ENCODE results near the gene SMARCA2. TPM values are rescaled to one million over a fixed set of nuclear protein-coding genes. Genes with fewer than 3 reads are reported as not detected.
A peak's percentile ranks its signal among the peaks of the same experiment; 100 is the strongest.

SMARCA2 gene
- total and polyA plus RNA-seq, 10 of the 15 experiments (the other 5 are each of a cell fraction or from before 2014, with no cell fraction given): 100 to 392 (median 204) TPM

DNA sequence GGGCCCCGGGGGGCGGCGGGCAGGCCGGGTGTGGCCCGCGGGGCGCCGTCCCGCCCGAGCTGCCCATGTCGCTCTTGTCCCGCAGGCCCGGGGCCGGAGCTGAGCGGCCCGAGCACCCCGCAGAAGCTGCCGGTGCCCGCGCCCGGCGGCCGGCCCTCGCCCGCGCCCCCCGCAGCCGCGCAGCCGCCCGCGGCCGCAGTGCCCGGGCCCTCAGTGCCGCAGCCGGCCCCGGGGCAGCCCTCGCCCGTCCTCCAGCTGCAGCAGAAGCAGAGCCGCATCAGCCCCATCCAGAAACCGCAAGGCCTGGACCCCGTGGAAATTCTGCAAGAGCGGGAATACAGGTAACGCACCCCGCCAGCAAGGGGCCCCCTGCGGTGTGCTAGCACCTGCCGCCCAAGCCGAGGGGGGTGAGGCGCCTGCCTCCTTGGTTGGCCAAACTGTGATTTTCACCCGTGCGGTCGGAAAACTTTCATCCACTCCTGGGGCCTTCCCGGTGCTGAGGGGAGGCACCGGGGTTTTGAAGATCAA is 32.1 kb downstream of the SMARCA2 start:
- no peaks in the 10 kb centered on the region for H3K27me3 ChIP-seq (replicated peaks in 1 of 2; ENCODE audit: control insufficient read depth in 2 of 2, insufficient read depth in 2 of 2, low read length in 1 of 2)
- intact Hi-C loops (cut with micrococcal nuclease; ENCODE audit: unreplicated experiment): no loop called here
- H4K20me1 ChIP-seq (ENCODE audit: control insufficient read depth, insufficient read depth): no peaks in the 10 kb centered on the region; the same call in 1 of the 2 replicates
- H3K27ac ChIP-seq (ENCODE audit: control insufficient read depth, insufficient read depth): no peak overlapping the region
- no peak overlapping the region for H3K9ac ChIP-seq (ENCODE audit: control insufficient read depth, insufficient read depth, low read length)
- SMC1A ChIA-PET (ENCODE audit: uncharacterized antibody, unreplicated experiment): interaction anchor here (0.6 to 1.4 kb wide), 2 partner anchors 18 to 27 kb away, joined by 3 read pairs; no protein-coding TSS in a partner anchor
- BruUV-seq (replicated peaks): no TSS peak
- WGBS (ENCODE audit: insufficient coverage, insufficient replicate concordance, low lambda C conversion rate, missing lambda C conversion rate): 96% methylated on average over 36 of the region's 54 CpGs
- no peak overlapping the region for H3K4me2 ChIP-seq (ENCODE audit: control insufficient read depth, insufficient read depth)
- H3K4me3 ChIP-seq: no peak overlapping the region
- ATAC-seq (no peak), DNase-seq (ENCODE audit: low read depth, low spot score) (no peak), FAIRE-seq (no peak)
- H2AFZ ChIP-seq (ENCODE audit: control insufficient read depth, low read depth, low read length): no peak overlapping the region
- in situ Hi-C loops (cut with MboI): no loop called here
- H3K36me3 ChIP-seq (ENCODE audit: control insufficient read depth in 2 of 2, insufficient read depth in 2 of 2, low read length in 1 of 2): peaks cover 2 to 26% of the 10 kb centered on the region in 2 experiments
- H3K79me2 ChIP-seq (ENCODE audit: control insufficient read depth, insufficient read depth, low read length): peaks cover 42% of the 10 kb centered on the region
- H3K9me3 ChIP-seq (replicated peaks; ENCODE audit: control insufficient read depth, insufficient read depth, low read length): no peaks in the 10 kb centered on the region
- peaks cover 25% of the 10 kb centered on the region for H3K4me1 ChIP-seq (ENCODE audit: control insufficient read depth, insufficient read depth, low read length)
- TF ChIP-seq POLR2A (IDR thresholded peaks at IDR 0.05; ENCODE audit: low read depth, low read length): peak; percentile 18; the same call in 1 of the 2 replicates
- no peak for TF ChIP-seq CTCF (IDR thresholded peaks at IDR 0.05 in 2 of 3, conservative IDR thresholded peaks at IDR 0.05 in 1 of 3; ENCODE audit: control insufficient read depth in 2 of 3, extremely low read depth in 1 of 3, insufficient read depth in 1 of 3, low read depth in 3 of 3, low read length in 3 of 3)
- CTCF ChIA-PET: interaction anchor here (0.7 kb wide), 1 partner anchor 35 kb away, joined by 3 read pairs; no protein-coding TSS in a partner anchor
- POLR2A ChIA-PET: interaction anchor here (1.2 kb wide), 1 partner anchor 32 kb away, joined by 3 read pairs; the partner anchor contains the start of gene SMARCA2
- RAD21 ChIA-PET (ENCODE audit: unreplicated experiment): no interaction called here

GRCh38 chr9:2047916-2048315 is 32.8 kb downstream of the SMARCA2 start:
- Histone ChIP-seq H3K9ac (ENCODE audit: control insufficient read depth, insufficient read depth, low read length) (no peak overlapping the region), H3K36me3 (ENCODE audit: control insufficient read depth in 2 of 2, insufficient read depth in 2 of 2, low read length in 1 of 2) (peaks cover 2 to 29% of the 10 kb centered on the region in 2 experiments), H3K27me3 (replicated peaks in 1 of 2; ENCODE audit: control insufficient read depth in 2 of 2, insufficient read depth in 2 of 2, low read length in 1 of 2) (no peaks in the 10 kb centered on the region), H3K4me1 (ENCODE audit: control insufficient read depth, insufficient read depth, low read length) (peaks cover 26% of the 10 kb centered on the region), H3K4me3 (no peak overlapping the region), H3K27ac (ENCODE audit: control insufficient read depth, insufficient read depth) (no peak overlapping the region), H3K9me3 (replicated peaks; ENCODE audit: control insufficient read depth, insufficient read depth, low read length) (no peaks in the 10 kb centered on the region), H3K79me2 (ENCODE audit: control insufficient read depth, insufficient read depth, low read length) (peaks cover 37% of the 10 kb centered on the region), H4K20me1 (ENCODE audit: control insufficient read depth, insufficient read depth) (no peaks in the 10 kb centered on the region; the same call in 1 of the 2 replicates), H3K4me2 (ENCODE audit: control insufficient read depth, insufficient read depth) (no peak overlapping the region), H2AFZ (ENCODE audit: control insufficient read depth, low read depth, low read length) (no peak overlapping the region)
- intact Hi-C loops (cut with micrococcal nuclease; ENCODE audit: unreplicated experiment) (no loop called here), in situ Hi-C loops (cut with MboI) (no loop called here)
- 97% methylated on average over 5 of the region's 5 CpGs for whole genome bisulfite sequencing (ENCODE audit: insufficient coverage, insufficient replicate concordance, low lambda C conversion rate, missing lambda C conversion rate)
- DNase-seq (ENCODE audit: low read depth, low spot score) (no peak), FAIRE-seq (no peak), ATAC-seq (no peak)
- CTCF ChIA-PET: interaction anchor here (1.1 kb wide), 1 partner anchor 40 kb away, joined by 4 read pairs; no protein-coding TSS in a partner anchor
- SMC1A ChIA-PET (ENCODE audit: uncharacterized antibody, unreplicated experiment): interaction anchor here (0.6 to 3.2 kb wide), 4 partner anchors 10 to 27 kb away, joined by 3 to 11 read pairs (median 4); no protein-coding TSS in a partner anchor
- RAD21 ChIA-PET (ENCODE audit: unreplicated experiment): no interaction called here
- POLR2A ChIA-PET: no interaction called here
- BruUV-seq (replicated peaks): no TSS peak
- TF ChIP-seq EGR1 (IDR thresholded peaks at IDR 0.05; ENCODE audit: borderline replicate concordance in 1 of 2, low read depth in 2 of 2, low read length in 2 of 2) (no peak), NR2C2 (IDR thresholded peaks at IDR 0.05; ENCODE audit: borderline replicate concordance, control insufficient read depth, insufficient read length, low read depth) (no peak), PAX5 (IDR thresholded peaks at IDR 0.05; ENCODE audit: borderline replicate concordance, low read depth, low read length) (no peak), ZSCAN29 (IDR thresholded peaks at IDR 0.05) (no peak), HDAC6 (IDR thresholded peaks at IDR 0.05; ENCODE audit: unreplicated experiment) (no peak), SMARCA5 (IDR thresholded peaks at IDR 0.05) (no peak), FOS (IDR thresholded peaks at IDR 0.05; ENCODE audit: borderline replicate concordance, extremely low read depth, insufficient read length) (no peak), NBN (IDR thresholded peaks at IDR 0.05) (no peak), FOXM1 (IDR thresholded peaks at IDR 0.05; ENCODE audit: low read depth, low read length) (no peak), CEBPZ (IDR thresholded peaks at IDR 0.05; ENCODE audit: low read depth, low read length) (no peak), RB1 (IDR thresholded peaks at IDR 0.05; ENCODE audit: borderline replicate concordance) (no peak)

Data from GM12878 (cell line).